Fibroblast of lung (primary cell): ENCODE data around the gene COL18A1. TPM values are rescaled to one million over a fixed set of nuclear protein-coding genes. Genes with fewer than 3 reads are reported as not detected.
"Not testable (repeated sequence)": the region's sequence is repeated elsewhere in the genome, so short reads cannot be mapped to it uniquely, and the experiment has no call there.

Source experiments
- DNase-seq, 2 donors: peaks; one replicate each; pipeline versions ENCODE4 v3.0.0 to v3.0.0-alpha.2; 2010; ENCODE audit warnings: low read depth in 2 of 2
- H2AFZ ChIP-seq: 2 replicates; pipeline ENCODE4 v1.5.1; 2012; ENCODE audit warnings: low read length, control low read depth, inconsistent platforms
- H3K27ac ChIP-seq: 2 replicates; pipeline ENCODE4 v1.5.1; 2011; ENCODE audit warnings: low read length, control low read depth; ENCODE audit not compliant: insufficient read depth
- H3K27me3 ChIP-seq: 2 replicates; pipeline ENCODE4 v1.5.1; 2011; ENCODE audit warnings: mild to moderate bottlenecking, low read length; ENCODE audit not compliant: control insufficient read depth, insufficient read depth
- H3K36me3 ChIP-seq: 2 replicates; pipeline ENCODE4 v1.5.1; 2011; ENCODE audit warnings: low read length; ENCODE audit not compliant: control insufficient read depth, insufficient read depth
- H3K4me1 ChIP-seq: 2 replicates; pipeline ENCODE4 v1.5.1; 2011; ENCODE audit warnings: low read length; ENCODE audit not compliant: control insufficient read depth, insufficient read depth; ENCODE audit errors: extremely low read depth
- H3K4me2 ChIP-seq: 2 replicates; pipeline ENCODE4 v1.5.1; 2011; ENCODE audit warnings: low read length, control low read depth; ENCODE audit not compliant: insufficient read depth; ENCODE audit errors: extremely low read depth
- H3K4me3 ChIP-seq, 4 experiments: fragments of 200-600 bp in 1 of 4; sonication (generic) in 1 of 4; replicated peaks in 1 of 4; 2 replicates each; pipeline ENCODE4 v1.5.1; 2011 to 2016; ENCODE audit warnings: low read length in 4 of 4, low read depth in 3 of 4, mild to moderate bottlenecking in 3 of 4, control low read depth in 2 of 4, inconsistent platforms in 1 of 4, mixed read lengths in 1 of 4; ENCODE audit not compliant: insufficient read depth in 1 of 4; ENCODE audit errors: control extremely low read depth in 1 of 4
- H3K79me2 ChIP-seq: 2 replicates; pipeline ENCODE4 v1.5.1; 2012; ENCODE audit warnings: mild to moderate bottlenecking, low read length, inconsistent platforms; ENCODE audit not compliant: control insufficient read depth, insufficient read depth
- H3K9ac ChIP-seq: 2 replicates; pipeline ENCODE4 v1.5.1; 2011; ENCODE audit warnings: mild to moderate bottlenecking, low read length, control low read depth; ENCODE audit not compliant: insufficient read depth
- H3K9me3 ChIP-seq: 2 replicates; pipeline ENCODE4 v1.5.1; 2012; ENCODE audit warnings: low read depth, low read length; ENCODE audit not compliant: control insufficient read depth, insufficient read depth
- H4K20me1 ChIP-seq: 2 replicates; pipeline ENCODE4 v1.5.1; 2011; ENCODE audit warnings: low read length; ENCODE audit not compliant: control insufficient read depth, insufficient read depth; ENCODE audit errors: extremely low read depth
- EZH2 ChIP-seq: IDR thresholded peaks from 2 replicates; pipeline ENCODE4 v1.5.1; 2012; ENCODE audit warnings: low read length, control low read depth, mild to moderate bottlenecking; ENCODE audit errors: missing control alignments
- polyA plus RNA-seq, 2 donors: library from polyadenylated mRNA; depleted of rRNA in 1 of 2; stranded (reverse) in 1 of 2; unstranded in 1 of 2; fragments of >200 nt; gene quantifications; 2 replicates each; pipeline ENCODE4 v1.2.1, GENCODE V29; 2011 to 2012; ENCODE audit warnings: missing spikeins in 1 of 2
- total RNA-seq: library from RNA; depleted of rRNA; stranded (reverse); fragments of >200 nt; gene quantifications from 2 replicates; pipeline ENCODE4 v1.2.1, GENCODE V29; 2014
- TF ChIP-seq, protein P1 (sequence below), 2 donors: IDR thresholded peaks in 1 of 2; conservative IDR thresholded peaks in 1 of 2; 1 replicate in 1 of 2; 2 replicates in 1 of 2; pipeline ENCODE4 v1.5.1; 2011 to 2012; ENCODE audit warnings: low read length in 2 of 2, control low read depth in 1 of 2, inconsistent platforms in 1 of 2, low read depth in 1 of 2, mild to moderate bottlenecking in 1 of 2

COL18A1 gene
- total and polyA plus RNA-seq, 2 donors (not counting 1 experiment from before 2014, with no cell fraction given), result 24.3 to 38.8 TPM

DNA sequence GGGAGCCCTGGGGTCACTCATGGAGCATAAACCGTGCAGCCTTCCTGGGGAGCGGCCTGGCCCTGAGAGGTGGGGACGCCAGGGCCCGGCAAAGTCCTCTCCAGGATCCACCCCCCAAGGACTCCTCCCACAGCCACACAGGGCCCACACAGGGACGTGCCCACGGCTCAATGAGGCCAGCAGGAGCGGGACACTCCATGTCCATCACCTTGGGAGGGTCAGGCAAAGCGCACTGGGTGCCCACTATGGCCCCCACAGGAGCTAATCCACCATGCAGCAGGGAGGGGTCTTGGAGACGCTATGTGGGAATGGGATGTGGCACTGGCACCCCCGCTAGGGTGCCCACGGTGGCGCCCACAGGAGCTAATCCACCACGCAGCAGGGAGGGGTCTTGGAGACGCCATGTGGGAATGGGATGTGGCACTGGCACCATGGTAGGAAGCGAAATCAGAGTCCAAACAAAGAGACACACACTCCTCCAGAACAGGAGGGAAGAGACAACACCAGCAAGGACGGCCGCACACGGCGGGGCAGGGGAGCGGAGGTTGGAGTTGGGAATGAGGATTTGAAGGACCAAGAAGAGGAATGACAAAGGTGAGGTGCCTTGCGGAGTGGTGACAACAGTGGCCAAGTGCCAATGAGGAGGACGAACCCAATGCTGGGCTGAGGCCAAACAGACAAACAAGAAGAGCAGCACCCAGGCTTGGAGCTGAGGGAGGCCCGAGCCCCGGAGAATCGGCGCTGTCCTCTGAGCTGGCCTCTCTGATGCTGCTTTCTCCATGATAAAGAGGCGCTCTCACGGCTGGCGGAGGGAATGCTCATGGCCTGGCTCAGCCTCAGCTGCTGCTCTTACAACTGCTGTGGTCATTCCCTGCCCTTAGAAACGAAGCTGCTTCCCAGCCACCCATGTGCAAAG lies 155.4 kb downstream of the COL18A1 start:
- Histone ChIP-seq H4K20me1 (no peaks in the 10 kb centered on the region), H3K4me3 (no peak overlapping the region), H3K27ac (no peak overlapping the region), H3K27me3 (peaks cover 4% of the 10 kb centered on the region), H3K4me1 (no peaks in the 10 kb centered on the region), H3K4me2 (no peak overlapping the region), H3K9me3 (no peaks in the 10 kb centered on the region), H2AFZ (no peak overlapping the region), H3K79me2 (no peaks in the 10 kb centered on the region), H3K9ac (no peak overlapping the region), H3K36me3 (no peaks in the 10 kb centered on the region)
- TF ChIP-seq, protein P1, sequence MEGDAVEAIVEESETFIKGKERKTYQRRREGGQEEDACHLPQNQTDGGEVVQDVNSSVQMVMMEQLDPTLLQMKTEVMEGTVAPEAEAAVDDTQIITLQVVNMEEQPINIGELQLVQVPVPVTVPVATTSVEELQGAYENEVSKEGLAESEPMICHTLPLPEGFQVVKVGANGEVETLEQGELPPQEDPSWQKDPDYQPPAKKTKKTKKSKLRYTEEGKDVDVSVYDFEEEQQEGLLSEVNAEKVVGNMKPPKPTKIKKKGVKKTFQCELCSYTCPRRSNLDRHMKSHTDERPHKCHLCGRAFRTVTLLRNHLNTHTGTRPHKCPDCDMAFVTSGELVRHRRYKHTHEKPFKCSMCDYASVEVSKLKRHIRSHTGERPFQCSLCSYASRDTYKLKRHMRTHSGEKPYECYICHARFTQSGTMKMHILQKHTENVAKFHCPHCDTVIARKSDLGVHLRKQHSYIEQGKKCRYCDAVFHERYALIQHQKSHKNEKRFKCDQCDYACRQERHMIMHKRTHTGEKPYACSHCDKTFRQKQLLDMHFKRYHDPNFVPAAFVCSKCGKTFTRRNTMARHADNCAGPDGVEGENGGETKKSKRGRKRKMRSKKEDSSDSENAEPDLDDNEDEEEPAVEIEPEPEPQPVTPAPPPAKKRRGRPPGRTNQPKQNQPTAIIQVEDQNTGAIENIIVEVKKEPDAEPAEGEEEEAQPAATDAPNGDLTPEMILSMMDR (conservative IDR thresholded peaks at IDR 0.05 in 1 of 2, IDR thresholded peaks at IDR 0.05 in 1 of 2; ENCODE audit: low read depth in 1 of 2, low read length in 2 of 2), result no peak
- TF ChIP-seq EZH2, result no peak
- no peak for DNase-seq

DNA sequence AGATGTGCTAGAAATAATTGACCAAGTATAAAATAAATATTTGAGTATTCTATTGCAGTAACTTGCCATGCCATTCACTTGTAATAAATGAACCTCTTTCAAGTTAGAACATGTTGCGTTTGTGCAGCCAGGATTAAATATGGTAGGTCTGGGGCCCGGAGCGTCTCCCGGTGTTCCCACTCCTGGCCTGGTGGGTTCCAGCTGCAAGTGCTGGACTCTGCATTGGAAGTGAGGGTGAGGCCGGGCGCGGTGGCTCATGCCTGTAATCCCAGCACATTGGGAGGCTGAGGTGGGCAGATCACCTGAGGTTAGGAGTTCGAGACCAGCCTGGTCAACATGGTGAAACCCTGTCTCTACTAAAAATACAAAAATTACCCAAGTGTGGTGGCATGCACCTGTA lies 156.3 kb downstream of the COL18A1 start:
- H3K79me2 ChIP-seq, result not testable (repeated sequence)

DNA sequence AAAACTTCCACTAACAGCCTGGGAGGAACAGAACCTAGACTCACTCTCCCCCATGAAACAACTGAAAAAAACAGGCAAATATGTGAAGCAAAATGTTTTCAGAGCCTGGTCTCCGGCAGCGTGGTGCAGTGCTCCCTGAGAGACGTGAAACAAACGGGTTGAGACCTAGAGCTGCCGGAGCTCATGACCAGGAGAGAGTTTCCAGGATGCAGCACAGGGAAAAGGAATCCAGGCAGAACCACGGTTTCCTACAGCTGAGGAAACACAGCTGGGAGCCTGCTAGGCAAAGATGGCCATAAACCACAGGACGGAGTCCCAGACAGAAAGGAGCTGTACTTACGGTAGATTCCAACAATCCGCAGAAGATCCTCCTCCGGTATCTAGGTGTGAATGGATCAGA lies 157.4 kb downstream of the COL18A1 start:
- H2AFZ ChIP-seq, result no peak overlapping the region
- H3K36me3 ChIP-seq, result no peaks in the 10 kb centered on the region
- no peaks in the 10 kb centered on the region for H3K4me1 ChIP-seq
- no peaks in the 10 kb centered on the region for H3K79me2 ChIP-seq
- H3K9ac ChIP-seq, result no peak overlapping the region
- no peak for TF ChIP-seq EZH2
- TF ChIP-seq, protein P1 (conservative IDR thresholded peaks at IDR 0.05 in 1 of 2, IDR thresholded peaks at IDR 0.05 in 1 of 2; ENCODE audit: low read depth in 1 of 2, low read length in 2 of 2), result no peak
- H4K20me1 ChIP-seq, result no peaks in the 10 kb centered on the region
- H3K27ac ChIP-seq, result no peak overlapping the region
- peaks cover 5% of the 10 kb centered on the region for H3K27me3 ChIP-seq
- no peak overlapping the region for H3K4me2 ChIP-seq
- DNase-seq, result peak in 1 of 2 donors; percentile 8
- no peaks in the 10 kb centered on the region for H3K9me3 ChIP-seq
- H3K4me3 ChIP-seq, result no peak overlapping the region

More for the DNA sequence above, 156.3 kb downstream of the COL18A1 start:
- H3K4me2 ChIP-seq, H3K4me3 ChIP-seq, H3K27ac ChIP-seq, H3K27me3 ChIP-seq, H3K9me3 ChIP-seq, H4K20me1 ChIP-seq, DNase-seq, H3K36me3 ChIP-seq, H3K4me1 ChIP-seq, H2AFZ ChIP-seq, H3K9ac ChIP-seq: not testable (repeated sequence)
